Stimulated activated CD4-positive, alpha-beta T cell treated with anti-CD3 and anti-CD28 coated beads, Interleukin-4, amount 100 ng/mL, for 24 hours (primary cell): Measurements from ENCODE around the gene ITLN1.
A peak's percentile ranks its signal among the peaks of the same experiment; 100 is the strongest.

Source experiments
- DNase-seq: peaks from one replicate; pipeline ENCODE4 v3.0.0-alpha.2; 2020

Gene ITLN1

DNA sequence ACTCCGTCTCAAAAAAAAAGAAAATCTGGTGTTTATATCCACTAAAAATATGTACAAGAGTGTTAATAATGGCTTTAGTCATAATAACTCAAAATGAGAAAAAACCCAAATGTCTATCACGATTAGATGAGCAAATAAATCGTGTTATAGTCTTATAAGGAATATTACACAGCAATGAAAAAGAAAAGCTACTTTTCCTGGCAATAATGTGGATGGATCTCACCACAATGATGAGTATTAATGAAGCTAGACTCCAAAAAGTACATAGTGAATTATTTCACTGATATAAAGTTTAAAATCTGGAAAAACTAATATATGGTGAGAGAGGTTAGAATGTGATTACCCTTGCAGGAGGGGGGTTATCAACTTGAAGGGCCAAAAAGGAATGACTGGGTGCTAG, 32.0 kb downstream of the ITLN1 start:
- DNase-seq, result no peak

DNA sequence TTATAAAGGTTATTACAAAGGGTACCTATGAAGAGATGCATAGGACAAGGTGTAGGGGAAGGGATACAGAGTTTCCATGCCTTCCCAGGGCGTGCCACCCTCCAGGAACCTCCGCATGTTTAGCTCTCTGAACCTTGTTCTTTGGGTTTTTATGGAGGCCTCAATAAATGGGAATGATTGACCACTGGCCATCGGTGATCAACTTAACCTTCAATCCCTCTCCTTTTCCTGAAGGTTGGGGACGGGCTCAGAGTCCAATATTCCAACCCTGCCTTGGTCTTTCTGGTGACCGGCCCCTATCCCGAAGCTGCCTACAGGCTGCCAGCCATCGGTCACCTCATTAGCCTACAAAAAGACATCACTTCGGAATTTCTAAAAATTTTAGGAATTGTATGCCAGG, 34.0 kb downstream of the ITLN1 start:
- no peak for DNase-seq

DNA sequence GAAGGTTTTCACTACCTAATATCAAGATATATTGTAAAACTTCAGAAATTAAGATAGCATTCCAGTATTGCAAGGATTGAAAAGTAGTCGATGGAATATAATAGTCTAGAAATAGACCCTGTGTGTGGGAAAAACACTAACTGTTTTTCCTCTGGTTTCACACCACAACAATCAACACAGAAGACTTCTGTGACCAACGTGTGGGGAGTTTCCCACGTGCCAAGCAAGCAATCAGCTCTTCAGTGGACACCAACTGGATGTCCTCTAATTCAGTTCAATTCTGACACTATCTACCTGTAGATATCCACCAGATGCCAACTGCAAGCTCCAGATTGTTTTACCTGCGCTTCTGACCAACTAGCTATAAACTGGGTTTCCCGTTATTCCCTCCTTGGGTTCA, 34.4 kb downstream of the ITLN1 start:
- DNase-seq, result no peak

DNA sequence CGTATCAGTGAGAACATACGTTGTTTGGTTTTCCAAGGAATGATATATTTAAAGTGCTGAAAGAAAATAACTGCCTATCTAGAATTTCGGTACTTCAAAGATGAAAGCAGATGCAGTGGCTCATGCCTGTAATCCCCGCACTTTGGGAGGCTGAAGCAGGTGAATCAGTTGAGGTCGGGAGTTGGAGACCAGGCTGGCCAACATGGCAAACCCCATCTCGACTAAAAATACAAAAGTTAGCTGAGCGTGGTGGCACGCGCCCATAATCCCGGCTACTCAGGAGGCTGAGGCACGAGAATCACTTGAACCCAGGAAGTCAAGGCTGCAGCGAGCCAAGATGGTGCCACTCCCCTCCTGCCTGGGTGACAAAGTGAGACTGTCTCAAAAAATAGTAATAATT, 38.7 kb downstream of the ITLN1 start:
- no peak for DNase-seq

DNA sequence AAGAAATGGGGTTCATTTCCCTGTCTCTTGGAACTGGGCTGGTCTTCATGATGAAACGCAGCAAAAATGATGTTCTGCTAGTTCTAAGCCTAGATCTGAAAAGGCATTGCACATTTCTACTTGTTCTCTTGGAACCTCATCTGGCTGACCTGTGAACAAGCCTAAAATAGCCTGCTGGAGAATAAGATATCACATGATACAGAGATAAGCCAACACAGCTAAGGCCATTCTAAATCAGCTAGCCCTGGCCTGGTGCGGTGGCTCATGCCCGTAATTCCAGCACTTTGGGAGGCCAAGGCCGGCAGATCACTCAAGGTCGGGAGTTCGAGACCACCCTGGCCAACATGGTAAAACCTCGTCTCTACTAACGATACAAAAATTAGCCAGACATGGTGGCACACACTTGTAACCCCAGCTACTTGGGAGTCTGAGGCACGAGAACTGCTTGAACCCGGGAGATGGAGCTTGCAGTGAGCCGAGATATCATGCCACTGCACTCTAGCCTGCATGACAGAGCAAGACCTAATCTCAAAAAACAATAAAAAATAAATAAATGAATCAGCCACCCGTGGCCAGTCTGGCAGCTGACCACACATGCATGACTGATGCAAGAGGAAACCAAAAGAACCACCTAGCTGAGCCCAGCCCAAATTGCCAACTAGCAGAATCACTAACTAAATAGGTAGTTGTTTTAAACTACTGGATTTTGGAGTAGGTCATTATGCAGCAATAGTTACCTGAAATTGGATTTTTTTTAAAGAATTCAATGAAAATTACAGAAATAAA, 40.3 kb downstream of the ITLN1 start:
- DNase-seq, result no peak

DNA sequence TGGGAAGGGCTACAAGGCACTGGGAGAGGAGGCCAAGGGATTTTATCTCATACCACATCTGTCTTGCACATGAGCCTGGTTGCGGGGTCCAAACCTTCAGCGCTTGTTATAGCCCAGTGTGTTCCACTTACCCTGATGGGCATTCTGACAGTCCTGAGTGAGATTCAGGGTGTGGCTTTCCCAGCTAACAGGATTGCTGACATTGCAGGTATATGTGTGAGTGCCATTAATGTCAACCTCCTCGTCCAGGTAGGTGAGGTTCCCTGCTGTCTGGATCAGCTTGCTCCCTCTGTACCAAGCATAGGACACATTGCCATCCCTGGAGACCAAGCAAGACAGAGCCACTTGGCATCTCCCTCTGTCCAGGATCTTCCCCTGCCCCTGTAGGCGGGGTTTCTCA, 43.9 kb downstream of the ITLN1 start:
- no peak for DNase-seq

DNA sequence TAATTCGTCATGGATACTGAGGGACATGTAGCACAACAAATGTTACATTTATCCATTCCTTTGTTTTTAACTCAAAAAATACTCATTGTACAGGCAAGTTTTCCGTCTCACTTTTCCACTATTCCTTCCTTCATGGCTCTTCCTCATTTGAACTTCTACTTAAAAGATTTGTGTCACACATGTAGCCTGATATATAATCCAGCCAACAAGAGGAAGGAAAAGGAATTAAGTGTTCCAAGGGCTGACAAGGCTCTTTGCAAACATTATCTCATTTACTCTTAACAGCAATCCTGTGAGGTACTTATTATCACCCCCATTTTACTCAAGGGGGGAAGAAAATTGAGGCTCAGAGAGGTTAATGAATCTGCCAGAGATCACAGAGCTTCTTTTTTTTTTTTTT, 45.2 kb downstream of the ITLN1 start:
- no peak for DNase-seq

DNA sequence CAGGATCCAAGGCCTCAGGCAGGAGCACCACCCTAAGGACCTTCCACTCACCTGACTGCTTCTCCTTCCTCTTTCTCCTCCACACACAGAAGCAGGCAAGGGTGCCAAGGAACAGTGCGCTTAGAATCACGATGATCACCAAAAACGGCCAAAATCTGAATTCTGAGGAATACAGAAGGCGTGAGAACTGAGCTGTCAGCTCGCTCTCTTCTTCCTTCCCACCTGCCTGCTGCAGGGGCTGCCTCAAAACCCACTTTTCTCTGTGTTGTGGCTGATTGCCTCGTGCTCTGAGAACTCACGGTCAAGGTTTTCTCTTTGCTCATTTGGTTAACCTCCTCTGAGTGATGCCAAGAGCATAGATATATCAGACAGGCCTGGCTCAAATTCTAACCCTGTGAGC, 46.1 kb downstream of the ITLN1 start:
- DNase-seq, result no peak

DNA sequence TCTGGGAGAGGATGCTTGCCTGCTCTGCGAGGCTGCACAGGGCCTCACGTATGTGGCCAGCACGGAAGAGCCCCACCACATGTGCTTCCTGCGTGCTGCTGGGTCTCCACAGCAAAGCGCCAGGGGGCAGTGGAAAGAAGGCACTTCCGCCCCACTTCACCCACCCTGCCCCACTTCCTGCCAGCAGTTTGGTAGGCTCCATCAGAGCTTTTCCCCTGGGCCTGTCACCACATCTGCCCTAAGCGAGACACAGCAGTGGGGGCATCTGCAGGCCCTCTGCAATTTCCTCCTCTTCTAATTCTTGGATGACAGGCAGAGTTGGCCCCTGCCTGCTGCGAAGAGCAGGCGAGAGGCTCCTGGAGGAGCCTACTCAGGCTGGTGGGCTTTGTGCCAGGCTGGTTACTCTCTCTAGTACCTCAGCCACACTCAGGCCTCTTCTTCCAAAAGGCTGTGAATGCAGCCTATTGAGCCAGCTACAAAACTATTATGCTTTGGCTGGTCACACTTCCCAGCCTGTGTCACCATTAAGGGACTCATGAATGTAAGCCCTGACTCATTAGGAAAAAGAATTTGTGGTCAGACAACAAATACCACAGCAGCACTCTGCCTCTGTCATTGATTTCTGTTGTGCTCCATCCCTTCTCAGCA, 47.3 kb downstream of the ITLN1 start:
- DNase-seq, result peak; percentile 76

DNA sequence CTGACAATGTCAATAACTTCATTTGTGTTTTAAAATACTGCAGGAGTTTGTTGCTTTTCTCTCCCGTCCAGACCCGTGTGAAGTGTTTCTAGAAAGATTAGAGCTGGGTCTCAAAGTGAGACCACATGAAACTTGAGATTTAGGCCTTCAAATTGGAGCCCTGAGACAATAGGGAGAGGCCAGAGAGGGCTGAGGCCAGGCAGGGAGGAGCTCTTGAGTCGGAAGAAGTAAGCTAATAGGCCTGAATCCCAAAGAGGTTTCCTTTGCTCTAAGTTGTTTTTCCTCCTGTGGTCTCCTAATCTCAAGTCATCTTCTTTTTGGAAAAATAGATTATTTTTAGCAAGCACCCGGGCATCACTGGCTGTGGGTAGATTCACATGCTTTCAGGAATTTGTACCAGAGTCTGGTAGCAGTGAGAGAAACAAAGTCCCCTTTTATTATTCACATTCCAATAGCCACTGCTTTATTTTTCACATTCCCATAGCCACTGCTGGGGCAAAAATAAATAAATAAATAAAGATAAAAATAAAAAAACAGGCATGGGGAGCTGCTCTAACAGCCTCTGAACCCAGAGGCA, 47.9 kb downstream of the ITLN1 start:
- DNase-seq, result no peak

DNA sequence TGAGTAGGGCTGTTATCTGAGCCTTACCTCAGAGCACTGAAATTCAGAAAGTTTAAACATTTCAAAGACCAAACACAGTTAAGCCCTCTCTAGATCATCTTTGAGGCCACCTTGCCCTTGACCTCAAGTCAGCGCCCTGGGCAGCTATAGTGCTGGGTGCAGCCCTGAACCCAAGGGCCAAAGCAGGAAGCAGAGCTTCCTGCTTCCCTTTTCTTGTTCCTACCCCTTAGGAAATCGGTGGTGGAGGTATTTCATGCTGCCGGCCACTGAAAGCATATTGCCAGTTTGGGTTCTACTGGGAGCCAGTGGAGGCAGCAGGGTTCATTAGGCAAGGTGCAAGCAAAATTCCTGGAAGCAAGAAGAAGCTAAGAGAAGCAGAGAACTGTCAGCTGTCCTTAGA, 48.4 kb downstream of the ITLN1 start:
- no peak for DNase-seq

DNA sequence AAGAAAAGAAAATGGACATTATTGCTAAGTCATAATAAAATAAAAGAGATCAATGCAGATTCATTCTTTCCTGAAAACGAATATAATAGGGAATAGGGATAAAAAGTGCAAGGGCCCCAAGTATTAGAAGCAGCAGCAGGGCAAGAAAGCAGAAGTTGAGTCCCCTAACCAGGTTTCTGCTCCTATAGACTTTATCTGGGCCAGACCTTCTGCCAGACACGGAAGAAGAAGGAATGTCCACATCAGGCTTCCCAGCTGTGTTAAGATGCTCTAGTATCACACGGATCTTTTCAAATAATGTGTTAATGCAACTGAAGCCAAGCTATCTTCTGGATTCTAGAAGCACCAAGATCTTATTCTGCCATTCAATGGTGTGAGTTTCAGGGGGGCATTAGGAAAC, 49.2 kb downstream of the ITLN1 start:
- no peak for DNase-seq

DNA sequence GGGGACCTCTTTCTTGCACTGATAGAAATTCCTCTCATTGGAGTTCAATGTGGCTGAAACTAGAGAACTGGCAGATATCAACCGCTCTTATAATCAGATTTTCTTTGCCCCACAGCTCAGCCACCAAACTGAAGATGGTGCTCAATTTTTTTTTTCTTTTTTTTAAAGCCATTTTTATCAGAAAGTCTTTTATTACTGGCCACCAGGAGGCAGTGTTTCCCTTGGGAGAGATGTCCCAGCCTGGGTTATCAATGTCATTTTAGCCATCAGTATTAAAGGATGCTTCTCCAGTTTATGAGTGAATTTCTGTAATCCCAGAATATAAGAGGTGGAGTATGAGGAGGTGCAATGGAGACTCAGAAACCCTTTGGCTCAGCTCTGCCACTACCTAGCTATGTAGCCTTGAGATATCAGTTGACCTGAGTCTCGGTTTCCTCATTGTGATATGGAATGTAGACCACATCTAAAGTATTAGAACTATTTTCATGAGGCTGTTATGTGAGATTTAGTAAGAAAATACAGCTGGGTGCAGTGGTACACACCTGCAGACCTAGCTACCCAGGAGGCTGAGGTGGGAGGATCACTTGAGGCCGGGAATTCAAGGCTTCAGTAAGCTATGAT, 49.9 kb downstream of the ITLN1 start:
- peak; percentile 67 for DNase-seq

DNA sequence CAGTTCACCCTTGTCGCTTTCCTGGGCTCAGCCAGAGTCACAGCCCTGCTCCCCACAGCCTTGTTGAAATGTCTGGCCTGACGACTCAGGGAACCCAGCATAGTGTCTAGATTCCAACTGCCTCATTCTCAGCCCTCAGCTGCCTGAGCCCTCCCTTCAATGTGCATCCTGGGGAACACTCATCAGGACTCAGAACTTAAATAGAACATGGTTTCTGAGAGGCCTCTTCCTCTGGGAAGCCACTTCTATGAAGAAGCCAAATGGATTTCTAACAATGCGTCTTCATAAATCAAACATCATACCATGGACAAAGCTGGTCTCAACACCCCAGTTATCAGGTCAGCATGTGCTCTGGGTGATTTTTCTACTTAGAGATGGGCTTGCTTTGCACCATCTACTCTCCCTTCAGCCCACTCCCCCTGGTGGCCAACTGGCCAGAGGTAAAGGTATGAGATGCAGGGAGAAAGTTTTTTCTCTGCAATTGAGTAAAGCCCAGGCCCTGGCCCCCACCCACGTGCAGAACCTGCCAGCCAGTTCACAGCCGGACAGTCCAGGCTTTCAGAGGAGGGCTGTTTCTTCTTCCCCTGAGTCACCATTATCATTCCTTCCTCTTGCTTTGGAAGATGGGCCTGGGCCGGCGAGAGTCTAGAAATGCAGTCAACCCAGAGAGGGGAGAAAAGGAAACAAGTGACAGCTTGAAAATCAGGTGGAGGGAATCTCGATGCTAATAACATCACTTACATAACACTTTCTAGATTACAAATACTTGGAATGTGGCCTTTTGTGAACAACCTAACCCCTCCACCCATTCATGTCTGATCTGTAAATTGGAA, 54.4 kb downstream of the ITLN1 start:
- DNase-seq, result peak; percentile 82

DNA sequence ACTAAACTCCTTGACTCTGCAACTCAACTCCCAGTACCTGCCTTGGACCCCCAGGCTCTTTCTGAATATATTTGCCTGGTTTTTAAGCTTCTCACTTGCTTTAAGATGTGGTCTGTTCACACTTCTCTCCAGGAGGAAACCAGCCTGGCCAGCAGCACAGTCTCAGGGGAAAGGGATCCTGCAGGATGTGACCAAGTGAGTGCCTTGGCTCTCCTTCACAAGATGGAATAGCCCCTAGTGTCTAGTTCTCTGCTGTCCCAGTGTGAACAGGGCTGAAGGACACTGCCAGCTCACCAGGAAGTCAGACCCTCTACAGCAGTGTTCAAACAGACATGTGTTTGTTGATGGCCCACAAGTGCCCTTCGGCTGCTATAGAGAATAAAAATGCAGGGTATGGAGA, 55.2 kb downstream of the ITLN1 start:
- DNase-seq, result no peak

DNA sequence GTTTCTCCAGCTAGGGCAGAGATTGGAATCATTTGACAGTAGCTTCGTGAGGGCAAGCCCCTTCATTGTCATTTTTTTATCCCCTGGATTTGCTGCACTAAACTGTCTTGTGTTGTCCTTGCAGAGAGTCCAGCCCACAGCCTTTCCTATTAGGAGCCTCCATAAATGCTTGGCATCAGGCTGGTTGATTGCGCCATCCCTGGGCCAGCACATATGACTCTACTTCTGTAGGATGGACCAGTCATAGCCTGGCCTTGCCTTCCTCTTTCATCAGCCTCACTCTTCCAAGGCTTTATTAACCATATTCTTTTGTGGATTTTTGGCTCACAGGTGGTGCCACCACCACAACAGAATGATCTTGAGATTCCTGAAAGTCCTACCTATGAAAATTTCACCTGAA, 57.6 kb downstream of the ITLN1 start:
- DNase-seq, result no peak

DNA sequence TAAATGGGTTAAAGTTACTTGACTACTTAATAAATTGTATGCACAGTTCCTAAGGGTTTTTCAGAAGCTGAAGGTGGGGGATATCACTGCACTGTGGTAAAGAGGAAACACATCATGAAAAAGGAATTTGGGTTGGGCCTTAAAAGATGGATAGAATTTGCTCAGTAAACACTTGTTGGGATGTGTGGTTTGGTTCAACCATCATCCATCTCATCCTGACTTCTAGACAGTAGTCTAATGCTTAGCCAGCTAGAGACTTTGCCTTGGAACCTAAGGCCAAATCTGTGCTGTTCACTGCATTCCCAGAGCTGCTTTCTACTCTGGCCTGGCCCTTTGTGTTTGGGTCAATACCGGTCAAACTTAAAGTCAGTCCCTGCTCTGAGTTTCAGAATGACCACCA, 58.4 kb downstream of the ITLN1 start:
- DNase-seq, result no peak
